ENCODE measurements around the gene ZFP42. TPM values are rescaled to one million over a fixed set of nuclear protein-coding genes. Genes with fewer than 3 reads are reported as not detected.

ZFP42 gene
- total RNA-seq, 4 donors from 2014 or later: not detected

DNA sequence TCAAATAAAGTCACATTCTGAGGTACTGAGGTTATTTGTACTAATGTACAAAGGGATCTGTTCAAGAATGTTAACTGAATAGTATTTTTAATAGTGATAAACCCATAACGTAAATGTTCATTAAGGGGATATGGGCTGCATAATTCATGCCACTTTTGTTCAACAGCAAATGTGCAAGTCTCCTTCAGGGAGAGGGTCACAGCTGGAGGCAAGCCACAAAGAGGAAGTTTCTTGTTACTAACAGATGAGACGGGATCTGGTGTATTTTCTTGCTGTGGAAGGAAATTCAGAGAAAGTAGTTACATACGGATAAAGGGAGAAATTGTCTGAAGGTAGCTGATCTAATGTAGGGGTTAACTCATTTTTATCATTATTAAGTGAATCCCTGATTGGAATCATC lies 10.0 kb downstream of the ZFP42 start:
- TF ChIP-seq POLR2A (IDR thresholded peaks at IDR 0.05) (no peak), CTCF (IDR thresholded peaks at IDR 0.05 in 4 of 5, conservative IDR thresholded peaks at IDR 0.05 in 1 of 5) (no peak)
- intact Hi-C loops (cut with DNase I; ENCODE audit: low total_unique reads) (no loop called here), in situ Hi-C loops (cut with MboI; ENCODE audit: low sequenced_read_pairs in 4 of 4) (no loop called here)
- H3K36me3 ChIP-seq: no peaks in the 10 kb centered on the region
- H3K4me1 ChIP-seq: no peaks in the 10 kb centered on the region
- H3K4me3 ChIP-seq: no peak overlapping the region
- ATAC-seq: no peak
- H3K27ac ChIP-seq: no peak overlapping the region
- H3K9me3 ChIP-seq: no peaks in the 10 kb centered on the region
- no peak for DNase-seq
- no peaks in the 10 kb centered on the region for H3K27me3 ChIP-seq

DNA sequence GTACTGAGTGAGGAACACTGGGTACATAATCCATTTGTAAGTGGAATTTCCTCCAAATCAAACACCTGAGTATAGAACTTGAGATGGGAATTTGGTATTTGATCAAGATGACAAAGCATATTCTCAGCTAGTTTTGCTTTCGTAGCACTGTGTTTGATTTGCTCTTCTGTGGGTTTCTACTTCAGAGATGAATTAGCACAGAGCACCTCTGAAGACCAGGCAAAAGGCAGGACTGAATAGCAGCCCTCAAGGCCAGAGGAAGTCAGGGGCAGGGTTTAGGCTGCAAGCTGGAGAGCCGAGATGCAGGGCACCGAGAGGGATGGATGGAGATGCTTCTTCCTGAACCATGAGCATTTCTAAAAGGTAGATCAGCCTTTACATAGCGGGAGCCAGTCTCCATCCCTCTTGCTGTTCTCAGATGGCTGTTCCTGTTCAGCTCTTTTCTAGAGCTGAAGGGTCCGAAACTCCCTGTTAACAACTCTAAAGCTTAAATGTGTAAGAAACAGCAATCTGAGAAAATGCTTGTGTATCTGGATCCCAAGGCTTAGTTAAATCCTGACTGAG lies 10.8 kb downstream of the ZFP42 start:
- DNase-seq: no peak
- Histone ChIP-seq H3K36me3 (no peaks in the 10 kb centered on the region), H3K27ac (no peak overlapping the region), H3K4me3 (no peak overlapping the region), H3K9me3 (no peaks in the 10 kb centered on the region), H3K4me1 (no peaks in the 10 kb centered on the region), H3K27me3 (no peaks in the 10 kb centered on the region)
- intact Hi-C loops (cut with DNase I; ENCODE audit: low total_unique reads): no loop called here
- in situ Hi-C loops (cut with MboI; ENCODE audit: low sequenced_read_pairs in 4 of 4): no loop called here
- TF ChIP-seq POLR2A (IDR thresholded peaks at IDR 0.05): no peak
- no peak for TF ChIP-seq CTCF (IDR thresholded peaks at IDR 0.05 in 4 of 5, conservative IDR thresholded peaks at IDR 0.05 in 1 of 5)
- ATAC-seq: no peak

- DNase-seq (no peak), ATAC-seq (no peak)
- H3K9me3 ChIP-seq: no peaks in the 10 kb centered on the region
- in situ Hi-C loops (cut with MboI; ENCODE audit: low sequenced_read_pairs in 4 of 4) (no loop called here), intact Hi-C loops (cut with DNase I; ENCODE audit: low total_unique reads) (no loop called here)
- H3K4me3 ChIP-seq: no peak overlapping the region
- no peaks in the 10 kb centered on the region for H3K36me3 ChIP-seq
- TF ChIP-seq POLR2A (IDR thresholded peaks at IDR 0.05) (no peak), CTCF (IDR thresholded peaks at IDR 0.05 in 4 of 5, conservative IDR thresholded peaks at IDR 0.05 in 1 of 5) (no peak)
- no peak overlapping the region for H3K27ac ChIP-seq
- no peaks in the 10 kb centered on the region for H3K27me3 ChIP-seq
- H3K4me1 ChIP-seq: no peaks in the 10 kb centered on the region
Observed at GRCh38 chr4:188008377-188008776, 12.8 kb downstream of the ZFP42 start.

DNA sequence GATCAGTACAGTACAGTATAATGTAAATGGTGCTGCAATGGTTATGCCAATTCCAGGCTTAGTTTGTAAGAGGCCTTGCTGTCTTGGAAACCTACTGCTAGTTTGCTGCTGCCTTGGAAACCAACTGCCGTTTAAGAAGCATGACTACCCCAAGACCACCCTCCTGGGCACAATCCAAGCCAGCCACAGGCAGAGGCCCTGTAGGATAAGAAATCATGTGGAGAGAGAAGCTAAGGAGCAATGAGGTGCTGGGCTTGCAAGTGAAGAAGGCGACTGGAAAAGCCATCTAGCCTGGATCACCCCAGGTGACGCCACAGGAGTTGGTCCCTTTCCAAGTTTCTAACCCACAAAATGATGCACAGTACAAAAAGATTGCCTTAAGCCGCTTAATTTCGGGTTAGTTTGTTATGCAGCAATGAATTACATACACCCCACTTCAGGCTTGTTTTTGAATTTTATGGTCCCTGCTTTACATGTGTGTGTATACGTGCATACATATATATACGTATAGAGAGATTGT lies 16.9 kb downstream of the ZFP42 start:
- no peaks in the 10 kb centered on the region for H3K36me3 ChIP-seq
- no peaks in the 10 kb centered on the region for H3K4me1 ChIP-seq
- no peak overlapping the region for H3K4me3 ChIP-seq
- no peak for DNase-seq
- no peaks in the 10 kb centered on the region for H3K27me3 ChIP-seq
- TF ChIP-seq POLR2A (IDR thresholded peaks at IDR 0.05) (no peak), CTCF (IDR thresholded peaks at IDR 0.05 in 4 of 5, conservative IDR thresholded peaks at IDR 0.05 in 1 of 5) (no peak)
- no peak overlapping the region for H3K27ac ChIP-seq
- H3K9me3 ChIP-seq: no peaks in the 10 kb centered on the region
- intact Hi-C loops (cut with DNase I; ENCODE audit: low total_unique reads) (no loop called here), in situ Hi-C loops (cut with MboI; ENCODE audit: low sequenced_read_pairs in 4 of 4) (no loop called here)
- ATAC-seq: no peak
